Tibial artery (tissue), 4 donors: Measurements from ENCODE around the gene CSAD.
A peak's percentile ranks its signal among the peaks of the same experiment; 100 is the strongest.

ENCODE experiments used
- DNase-seq, 2 donors: peaks; one replicate each; pipeline ENCODE4 v3.0.0-alpha.2; 2019
- H3K27ac ChIP-seq, 2 donors: fragments of 200-600 bp; sonication (generic) in 1 of 2; 1 replicate in 1 of 2; 2 replicates in 1 of 2; pipeline ENCODE4 v1.5.1; 2018 to 2019; ENCODE audit warnings: mild to moderate bottlenecking in 1 of 2
- H3K27me3 ChIP-seq, 2 donors: fragments of 200-600 bp; sonication (generic) in 1 of 2; one replicate each; pipeline versions ENCODE4 v1.5.1 to v1.6.0; 2016 to 2019
- H3K36me3 ChIP-seq, 3 donors: fragments of 200-600 bp; sonication (generic) in 2 of 3; one replicate each; pipeline ENCODE4 v1.5.1; 2016 to 2019; ENCODE audit warnings: mild to moderate bottlenecking in 2 of 3
- H3K4me1 ChIP-seq, 4 donors: fragments of 200-600 bp; sonication (generic) in 2 of 4; 1 replicate in 3 of 4; 2 replicates in 1 of 4; pipeline ENCODE4 v1.5.1; 2016 to 2019
- H3K4me3 ChIP-seq, 2 donors: fragments of 200-600 bp; sonication (generic) in 1 of 2; 1 replicate in 1 of 2; 2 replicates in 1 of 2; pipeline ENCODE4 v1.5.1; 2018 to 2019; ENCODE audit warnings: mild to moderate bottlenecking in 2 of 2
- H3K9me3 ChIP-seq, 3 donors: fragments of 200-600 bp; sonication (generic) in 1 of 3; one replicate each; pipeline ENCODE4 v1.5.1; 2016 to 2019
- CTCF ChIP-seq, 2 experiments: fragments of 200-600 bp in 1 of 2; fragments of 450-650 bp in 1 of 2; IDR thresholded peaks; one replicate each; pipeline ENCODE4 v1.5.1; 2017 to 2019; ENCODE audit warnings: antibody characterized with exemption in 2 of 2, mild to moderate bottlenecking in 1 of 2, moderate library complexity in 1 of 2
- intact Hi-C: fragments of 100-400 bp; cut with DNase I; formaldehyde crosslinking; loops from one replicate; pipeline ENCODE4 v1.15.0; 2023; ENCODE audit warnings: low total_unique reads

CSAD gene

GRCh38 chr12:53186745-53187144 lies 6.0 kb upstream of the CSAD start:
- intact Hi-C loops: no loop called here
- no peak for DNase-seq
- no peaks in the 10 kb centered on the region for H3K27me3 ChIP-seq
- H3K9me3 ChIP-seq: no peaks in the 10 kb centered on the region
- no peak overlapping the region for H3K4me3 ChIP-seq
- H3K4me1 ChIP-seq: peaks cover 0 to 46% (median 34%) of the 10 kb centered on the region in 4 donors
- no peak for TF ChIP-seq CTCF (IDR thresholded peaks at IDR 0.05)
- H3K36me3 ChIP-seq: peaks cover 53 to 77% (median 60%) of the 10 kb centered on the region in 3 donors
- no peak overlapping the region for H3K27ac ChIP-seq

GRCh38 chr12:53185582-53186153 lies 4.9 kb upstream of the CSAD start:
- Histone ChIP-seq H3K9me3 (no peaks in the 10 kb centered on the region), H3K4me3 (no peak overlapping the region), H3K36me3 (peaks cover 53 to 70% (median 57%) of the 10 kb centered on the region in 3 donors), H3K27ac (no peak overlapping the region), H3K4me1 (peaks cover 0 to 53% (median 41%) of the 10 kb centered on the region in 4 donors), H3K27me3 (no peaks in the 10 kb centered on the region)
- TF ChIP-seq CTCF (IDR thresholded peaks at IDR 0.05): no peak
- intact Hi-C loops: no loop called here
- DNase-seq: no peak

- intact Hi-C loops: no loop called here
- Histone ChIP-seq H3K4me1 (peaks cover 0 to 48% (median 39%) of the 10 kb centered on the region in 4 donors), H3K27me3 (no peaks in the 10 kb centered on the region), H3K27ac (peak overlapping the region in 1 of 2 donors; percentile 3), H3K36me3 (peaks cover 53 to 70% (median 57%) of the 10 kb centered on the region in 3 donors), H3K9me3 (no peaks in the 10 kb centered on the region), H3K4me3 (no peak overlapping the region)
- TF ChIP-seq CTCF (IDR thresholded peaks at IDR 0.05): no peak
- peak in 1 of 2 donors; percentile 48 for DNase-seq
Observed at GRCh38 chr12:53184828-53185227, 4.1 kb upstream of the CSAD start.

GRCh38 chr12:53182903-53183302 lies 2.2 kb upstream of the CSAD start:
- no peak for TF ChIP-seq CTCF (IDR thresholded peaks at IDR 0.05)
- intact Hi-C loops: no loop called here
- H3K36me3 ChIP-seq: peaks cover 48 to 59% (median 50%) of the 10 kb centered on the region in 3 donors
- H3K9me3 ChIP-seq: no peaks in the 10 kb centered on the region
- DNase-seq: no peak
- H3K27me3 ChIP-seq: no peaks in the 10 kb centered on the region
- H3K4me1 ChIP-seq: peaks cover 0 to 53% (median 42%) of the 10 kb centered on the region in 4 donors
- peak overlapping the region in 1 of 2 donors; percentile 85 for H3K27ac ChIP-seq
- H3K4me3 ChIP-seq: peak overlapping the region; percentile 81 to 87

- Histone ChIP-seq H3K9me3 (no peaks in the 10 kb centered on the region), H3K27ac (peak overlapping the region; percentile 85 to 91), H3K4me3 (peak overlapping the region; percentile 81 to 87), H3K36me3 (peaks cover 38 to 50% (median 40%) of the 10 kb centered on the region in 3 donors), H3K27me3 (no peaks in the 10 kb centered on the region), H3K4me1 (peaks cover 0 to 53% (median 42%) of the 10 kb centered on the region in 4 donors)
- no peak for TF ChIP-seq CTCF (IDR thresholded peaks at IDR 0.05)
- no peak for DNase-seq
- intact Hi-C loops: no loop called here
Observed at GRCh38 chr12:53181935-53182334, 1.2 kb upstream of the CSAD start.
